ENCODE results near the gene MTA1. TPM values are rescaled to one million over a fixed set of nuclear protein-coding genes. Genes with fewer than 3 reads are reported as not detected.

The MTA1 gene
- total RNA-seq, 1 experiment from 2014 or later: 238 TPM

GRCh38 chr14:105389976-105390848 lies 29.4 kb upstream of the MTA1 start:
- ChIA-PET POLR2A (ENCODE audit: low non-redundant PET) (interaction anchor here (0.7 kb wide), 1 partner anchor 75 kb away, joined by 8 read pairs; no protein-coding TSS in a partner anchor), CTCF (no interaction called here)
- intact Hi-C loops (cut with micrococcal nuclease; ENCODE audit: unreplicated experiment): no loop called here
- no peak overlapping the region for H3K4me3 ChIP-seq (ENCODE audit: low read depth, low read length, poor library complexity, severe bottlenecking)
- no peaks in the 10 kb centered on the region for H3K4me1 ChIP-seq (ENCODE audit: insufficient read depth, low read length, poor library complexity, severe bottlenecking)
- no peak for DNase-seq (ENCODE audit: low spot score)
- no peak overlapping the region for H3K27ac ChIP-seq (ENCODE audit: low read depth, low read length, poor library complexity, severe bottlenecking)
- H3K36me3 ChIP-seq (ENCODE audit: insufficient read depth, low read length, poor library complexity, severe bottlenecking): no peaks in the 10 kb centered on the region
- H3K9me3 ChIP-seq (ENCODE audit: low read depth, low read length, poor library complexity, severe bottlenecking): no peaks in the 10 kb centered on the region
- no peak for TF ChIP-seq CTCF (conservative IDR thresholded peaks at IDR 0.05; ENCODE audit: low read depth, low read length)
- TF ChIP-seq EZH2 (IDR thresholded peaks at IDR 0.05; ENCODE audit: borderline replicate concordance, low read depth, low read length, poor library complexity, severe bottlenecking): no peak
- BruUV-seq (replicated peaks): no TSS peak
- no peaks in the 10 kb centered on the region for H3K27me3 ChIP-seq (replicated peaks; ENCODE audit: insufficient read depth, low read depth, low read length, poor library complexity)

- H3K4me1 ChIP-seq (ENCODE audit: insufficient read depth, low read length, poor library complexity, severe bottlenecking): no peaks in the 10 kb centered on the region
- ChIA-PET POLR2A (ENCODE audit: low non-redundant PET) (interaction anchor here (0.5 kb wide), 1 partner anchor 99 kb away, joined by 3 read pairs; no protein-coding TSS in a partner anchor), CTCF (no interaction called here)
- intact Hi-C loops (cut with micrococcal nuclease; ENCODE audit: unreplicated experiment): no loop called here
- no peaks in the 10 kb centered on the region for H3K27me3 ChIP-seq (replicated peaks; ENCODE audit: insufficient read depth, low read depth, low read length, poor library complexity)
- H3K9me3 ChIP-seq (ENCODE audit: low read depth, low read length, poor library complexity, severe bottlenecking): no peaks in the 10 kb centered on the region
- H3K4me3 ChIP-seq (ENCODE audit: low read depth, low read length, poor library complexity, severe bottlenecking): no peak overlapping the region
- no TSS peak for BruUV-seq (replicated peaks)
- no peak for DNase-seq (ENCODE audit: low spot score)
- H3K27ac ChIP-seq (ENCODE audit: low read depth, low read length, poor library complexity, severe bottlenecking): no peak overlapping the region
- no peaks in the 10 kb centered on the region for H3K36me3 ChIP-seq (ENCODE audit: insufficient read depth, low read length, poor library complexity, severe bottlenecking)
- TF ChIP-seq CTCF (conservative IDR thresholded peaks at IDR 0.05; ENCODE audit: low read depth, low read length) (no peak), EZH2 (IDR thresholded peaks at IDR 0.05; ENCODE audit: borderline replicate concordance, low read depth, low read length, poor library complexity, severe bottlenecking) (no peak)
Observed at GRCh38 chr14:105390849-105391500, 28.7 kb upstream of the MTA1 start.

- ChIA-PET POLR2A (ENCODE audit: low non-redundant PET) (no interaction called here), CTCF (no interaction called here)
Observed at GRCh38 chr14:105391541-105391940, 28.1 kb upstream of the MTA1 start.

More at GRCh38 chr14:105391541-105391940, 28.1 kb upstream of the MTA1 start:
- no TSS peak for BruUV-seq (replicated peaks)
- intact Hi-C loops (cut with micrococcal nuclease; ENCODE audit: unreplicated experiment): no loop called here
- H3K4me1 ChIP-seq (ENCODE audit: insufficient read depth, low read length, poor library complexity, severe bottlenecking): no peaks in the 10 kb centered on the region
- TF ChIP-seq CTCF (conservative IDR thresholded peaks at IDR 0.05; ENCODE audit: low read depth, low read length) (no peak), EZH2 (IDR thresholded peaks at IDR 0.05; ENCODE audit: borderline replicate concordance, low read depth, low read length, poor library complexity, severe bottlenecking) (no peak)
- H3K27me3 ChIP-seq (replicated peaks; ENCODE audit: insufficient read depth, low read depth, low read length, poor library complexity): no peaks in the 10 kb centered on the region
- no peak for DNase-seq (ENCODE audit: low spot score)
- no peaks in the 10 kb centered on the region for H3K9me3 ChIP-seq (ENCODE audit: low read depth, low read length, poor library complexity, severe bottlenecking)
- H3K27ac ChIP-seq (ENCODE audit: low read depth, low read length, poor library complexity, severe bottlenecking): no peak overlapping the region
- no peaks in the 10 kb centered on the region for H3K36me3 ChIP-seq (ENCODE audit: insufficient read depth, low read length, poor library complexity, severe bottlenecking)
- no peak overlapping the region for H3K4me3 ChIP-seq (ENCODE audit: low read depth, low read length, poor library complexity, severe bottlenecking)
